K562 (cell line): Measurements from ENCODE around the gene PIGC. TPM values are rescaled to one million over a fixed set of nuclear protein-coding genes. Genes with fewer than 3 reads are reported as not detected.
A peak's percentile ranks its signal among the peaks of the same experiment; 100 is the strongest.
"Not testable (repeated sequence)": the region's sequence is repeated elsewhere in the genome, so short reads cannot be mapped to it uniquely, and the experiment has no call there.

ENCODE experiments used
- ATAC-seq: fragments of 200-7000 bp; cut with Tn5 transposase; 3 replicates; pipeline ENCODE4 v1.9.1; 2020; ENCODE audit warnings: moderate library complexity
- BruUV-seq: library from RNA; stranded (reverse); fragments of 400-500 nt; replicated peaks from 2 replicates; lab custom pipeline; 2021; lab: Mats Ljungman, UMichigan
- CTCF ChIA-PET: fragments of 300-600 bp; formaldehyde crosslinking; extraction: SDS; loops from one replicate; lab custom pipeline; 2021; ENCODE audit warnings: low intra/inter-chr PET ratio; lab: Yijun Ruan, JAX
- POLR2A ChIA-PET: fragments of 300-600, 350-650 bp; sonication (Branson Sonifier 250); formaldehyde crosslinking; extraction: SDS; loops from one replicate; lab custom pipeline; 2021; ENCODE audit warnings: antibody characterized with exemption, inconsistent platforms; lab: Yijun Ruan, JAX
- DNase-seq, 4 experiments: peaks; one replicate each; pipeline versions ENCODE4 v3.0.0 to v3.0.0-alpha.2; 2011 to 2018; ENCODE audit warnings: low spot score in 3 of 4, mixed read lengths in 3 of 4; ENCODE audit errors: extremely low read depth in 1 of 4
- FAIRE-seq: peaks from 2 replicates; lab custom pipeline; 2011; peaks lifted over from hg19 to GRCh38; lab: Jason Lieb, UNC
- H2AFZ ChIP-seq: 2 replicates; pipeline ENCODE4 v1.6.0; 2011; ENCODE audit warnings: low read depth, low read length, control low read depth, inconsistent platforms
- H3K27ac ChIP-seq: fragments of 200-600 bp; 3 replicates; pipeline ENCODE4 v1.8.0; 2011; ENCODE audit warnings: low read depth, mild to moderate bottlenecking, control low read depth, inconsistent platforms, low read length, moderate library complexity, mixed read lengths; ENCODE audit errors: extremely low read depth
- H3K27me3 ChIP-seq, 2 experiments: fragments of 300-600 bp in 1 of 2; 2 replicates in 1 of 2; 3 replicates in 1 of 2; pipeline versions ENCODE4 v1.6.0 to v1.8.0; 2011; ENCODE audit warnings: inconsistent platforms in 2 of 2, low read length in 2 of 2, mild to moderate bottlenecking in 1 of 2, mixed read lengths in 1 of 2, moderate library complexity in 1 of 2; ENCODE audit not compliant: control insufficient read depth in 2 of 2, insufficient read depth in 2 of 2
- H3K36me3 ChIP-seq: fragments of 300-600 bp; 3 replicates; pipeline ENCODE4 v1.8.0; 2011; ENCODE audit warnings: mild to moderate bottlenecking, low read length, inconsistent platforms; ENCODE audit not compliant: control insufficient read depth, insufficient read depth
- H3K4me1 ChIP-seq, 2 experiments: fragments of 200-600 bp in 1 of 2; replicated peaks in 1 of 2; 2 replicates in 1 of 2; 3 replicates in 1 of 2; pipeline versions ENCODE4 v1.5.1 to v1.8.0; 2011; ENCODE audit warnings: inconsistent platforms in 2 of 2, low read length in 2 of 2, mild to moderate bottlenecking in 1 of 2, mixed read lengths in 1 of 2, moderate library complexity in 1 of 2; ENCODE audit not compliant: control insufficient read depth in 2 of 2, insufficient read depth in 2 of 2
- H3K4me2 ChIP-seq: 2 replicates; pipeline ENCODE4 v1.6.1; 2011; ENCODE audit warnings: low read length, control low read depth, inconsistent platforms, mixed read lengths; ENCODE audit not compliant: insufficient read depth
- H3K4me3 ChIP-seq: fragments of 200-600 bp; sonication (generic), shearing (Covaris generic); 2 replicates; pipeline ENCODE4 v1.5.1; 2016; ENCODE audit warnings: control low read depth, inconsistent platforms
- H3K79me2 ChIP-seq: fragments of 200-600 bp; 3 replicates; pipeline ENCODE4 v1.8.0; 2011; ENCODE audit warnings: low read length, inconsistent platforms; ENCODE audit not compliant: control insufficient read depth, insufficient read depth
- H3K9ac ChIP-seq, 2 experiments: 2 replicates each; pipeline versions ENCODE4 v1.6.0 to v1.6.1; 2011; ENCODE audit warnings: low read depth in 2 of 2, low read length in 2 of 2, control low read depth in 1 of 2, inconsistent platforms in 1 of 2, mild to moderate bottlenecking in 1 of 2, mixed read lengths in 1 of 2; ENCODE audit not compliant: insufficient read depth in 1 of 2
- H3K9me1 ChIP-seq: one replicate; pipeline ENCODE4 v1.6.0; 2011; ENCODE audit warnings: inconsistent platforms, mild to moderate bottlenecking, low read length, moderate library complexity; ENCODE audit not compliant: control insufficient read depth, insufficient read depth
- H3K9me3 ChIP-seq: replicated peaks from 2 replicates; pipeline ENCODE4 v1.5.1; 2011; ENCODE audit warnings: low read depth, low read length, inconsistent platforms; ENCODE audit not compliant: control insufficient read depth, insufficient read depth
- H4K20me1 ChIP-seq: replicated peaks from 2 replicates; pipeline ENCODE4 v1.6.1; 2011; ENCODE audit warnings: low read length, inconsistent platforms, mixed read lengths; ENCODE audit not compliant: control insufficient read depth, insufficient read depth
- BCL6 ChIP-seq: fragments of 250-450 bp; sonication (Bioruptor Pico); IDR thresholded peaks from 2 replicates; pipeline ENCODE4 v1.4.0; 2020
- BCOR ChIP-seq: fragments of 450-650 bp; IDR thresholded peaks from 2 replicates; pipeline ENCODE4 v1.6.1; 2016
- ETV5 ChIP-seq: sonication (generic); formaldehyde crosslinking; IDR thresholded peaks from 2 replicates; pipeline ENCODE4 v1.4.0; 2020; ENCODE audit warnings: low read depth, mild to moderate bottlenecking, missing genetic modification reagents
- FOXA3 ChIP-seq, 2 experiments: fragments of 450-650 bp in 1 of 2; sonication (generic) in 1 of 2; formaldehyde crosslinking; IDR thresholded peaks in 1 of 2; conservative IDR thresholded peaks in 1 of 2; 2 replicates each; pipeline versions ENCODE4 v1.4.0 to v1.8.0; 2020 to 2022; ENCODE audit warnings: mild to moderate bottlenecking in 2 of 2, missing genetic modification reagents in 1 of 2
- FOXJ2 ChIP-seq: fragments of 200-800 bp; sonication (Bioruptor generic); IDR thresholded peaks from 2 replicates; pipeline ENCODE4 v1.6.1; 2016; ENCODE audit warnings: missing genetic modification characterization, missing compliant biosample characterization
- ZNF146 ChIP-seq: IDR thresholded peaks from one replicate; pipeline ENCODE4 v1.6.1; 2018; ENCODE audit warnings: missing compliant biosample characterization; ENCODE audit not compliant: unreplicated experiment
- WGBS: fragments of 100-300 bp; shearing (Covaris generic); methylation state at CpG from one replicate; pipeline ENCODE4 v1.1.6; 2016; ENCODE audit warnings: low coverage, mixed read lengths; ENCODE audit not compliant: insufficient coverage; ENCODE audit errors: missing lambda C conversion rate; 5-methylcytosine and 5-hydroxymethylcytosine counted together
- in situ Hi-C: fragments of 300-500 bp; cut with MboI; formaldehyde crosslinking; loops from 4 replicates; pipeline ENCODE4 v1.15.0; 2018; ENCODE audit warnings: inconsistent platforms, mixed read lengths
- intact Hi-C: fragments of 100-400 bp; cut with micrococcal nuclease; formaldehyde crosslinking; loops from 2 replicates; pipeline ENCODE4 v1.14.2; 2022
- polyA plus RNA-seq, 8 experiments: library from polyadenylated mRNA; depleted of rRNA in 4 of 8; stranded (reverse) in 5 of 8; unstranded in 3 of 8; fragments of >200 nt; fragmentation: Nextera tagmentation in 2 of 8; fragmentation: Illumina TruSeq in 1 of 8; extraction: Ambion mirVana in 2 of 8; extraction: Trizol in 1 of 8; gene quantifications; 2 replicates each; pipeline versions ENCODE4 v1.2.1 to v1.2.3, GENCODE V29; 2011 to 2014; ENCODE audit warnings: inconsistent platforms in 1 of 8, missing spikeins in 1 of 8
- total RNA-seq, 7 experiments: library from RNA; depleted of rRNA in 6 of 7; stranded (reverse); fragments of >200 nt in 6 of 7; fragmentation: Illumina TruSeq in 2 of 7; extraction: Trizol in 2 of 7; gene quantifications; 2 replicates each; pipeline versions ENCODE4 v1.2.1 to v1.2.3, GENCODE V29; 2011 to 2021; ENCODE audit warnings: low replicate concordance in 1 of 7

Gene PIGC
- total and polyA plus RNA-seq, 9 of the 15 experiments (the other 6 are each of a cell fraction or from before 2014, with no cell fraction given) = 30.5 to 97.9 (median 54.7) TPM

DNA sequence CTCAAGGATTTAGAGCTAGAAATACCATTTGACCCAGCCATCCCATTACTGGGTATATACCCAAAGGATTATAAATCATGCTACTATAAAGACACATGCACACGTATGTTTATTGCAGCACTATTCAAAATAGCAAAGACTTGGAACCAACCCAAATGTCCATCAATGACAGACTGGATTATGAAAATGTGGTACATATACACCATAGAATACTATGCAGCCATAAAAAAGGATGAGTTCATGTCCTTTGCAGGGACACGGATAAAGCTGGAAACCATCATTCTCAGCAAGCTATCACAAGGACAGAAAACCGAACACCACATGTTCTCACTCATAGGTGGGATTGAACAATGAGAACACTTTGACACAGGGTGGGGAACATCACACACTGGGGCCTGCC lies 6.7 kb downstream of the PIGC start:
- H3K4me2 ChIP-seq, ATAC-seq, intact Hi-C loops, BruUV-seq, H2AFZ ChIP-seq, FAIRE-seq, H3K9me3 ChIP-seq, DNase-seq, in situ Hi-C loops, H4K20me1 ChIP-seq, H3K4me3 ChIP-seq, CTCF ChIA-PET, H3K9ac ChIP-seq, POLR2A ChIA-PET, H3K27ac ChIP-seq, H3K27me3 ChIP-seq, H3K9me1 ChIP-seq: not testable (repeated sequence)
- TF ChIP-seq BCOR (peak; percentile 44; the same call in 1 of the 2 replicates), ZNF146 (peak; percentile 94)
- WGBS = 39% methylated on average over 3 of the region's 3 CpGs
- Histone ChIP-seq H3K36me3 (peaks cover 21% of the 10 kb centered on the region; the same call in 2 of the 3 replicates), H3K4me1 (peaks cover 6 to 20% of the 10 kb centered on the region in 2 experiments), H3K79me2 (peaks cover 21% of the 10 kb centered on the region)

DNA sequence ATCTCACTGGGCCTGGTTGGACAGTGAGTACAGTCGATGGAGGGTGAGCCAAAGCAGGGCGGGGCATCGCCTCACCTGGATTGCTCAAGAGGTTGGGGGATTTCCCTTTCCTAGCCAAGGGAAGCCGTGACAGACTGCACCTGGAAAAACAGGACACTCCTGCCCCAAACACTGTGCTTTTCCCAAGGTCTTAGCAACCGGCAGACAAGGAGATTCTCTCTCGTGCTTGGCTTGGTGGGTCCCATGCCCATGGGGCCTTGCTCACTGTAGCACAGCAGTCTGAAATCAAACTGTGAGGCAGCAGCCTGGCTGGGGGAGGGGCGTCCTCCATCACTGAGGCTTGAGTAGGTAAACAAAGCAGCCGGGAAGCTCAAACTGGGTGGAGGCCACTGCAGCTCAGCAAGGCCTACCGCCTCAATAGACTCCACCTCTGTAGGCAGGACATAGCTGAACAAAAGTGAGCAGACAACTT lies 12.1 kb downstream of the PIGC start:
- in situ Hi-C loops = no loop called here
- H3K27me3 ChIP-seq = no peaks in the 10 kb centered on the region
- H3K4me2 ChIP-seq = peak overlapping the region; percentile 4; the same call in 1 of the 2 replicates
- no peak; the same call in 1 of the 3 replicates for ATAC-seq
- BruUV-seq = no TSS peak
- no peak for FAIRE-seq
- POLR2A ChIA-PET = interaction anchor here (1.1 to 1.9 kb wide), 3 partner anchors 9 to 11 kb away, joined by 3 to 7 read pairs (median 3); partner anchors contain the start of gene C1orf105
- peak overlapping the region in 1 of 2 experiments; percentile 2; a peak in 1 of 4 replicates for H3K9ac ChIP-seq
- H4K20me1 ChIP-seq = no peaks in the 10 kb centered on the region
- 43% methylated on average over 9 of the region's 9 CpGs for WGBS
- CTCF ChIA-PET = interaction anchor here (0.6 to 0.7 kb wide), 2 partner anchors 34 to 631 kb away, joined by 3 read pairs; no protein-coding TSS in a partner anchor
- no peaks in the 10 kb centered on the region for H3K9me1 ChIP-seq
- no peak overlapping the region for H3K27ac ChIP-seq
- peaks cover 0 to 6% of the 10 kb centered on the region in 2 experiments; a peak in 1 of 5 replicates for H3K4me1 ChIP-seq
- intact Hi-C loops = no loop called here
- peak overlapping the region; percentile 14; the same call in 1 of the 2 replicates for H2AFZ ChIP-seq
- TF ChIP-seq FOXA3 (CRISPR knock-in tag; conservative IDR thresholded peaks at IDR 0.05 in 1 of 2, IDR thresholded peaks at IDR 0.05 in 1 of 2) (peak in 1 of 2 experiments; percentile 50; a peak in 1 of 4 replicates), BCL6 (CRISPR knock-in tag) (no peak), FOXJ2 (tag) (peak; percentile 33; the same call in 1 of the 2 replicates), ETV5 (CRISPR knock-in tag) (no peak)
- H3K4me3 ChIP-seq = no peak overlapping the region
- DNase-seq = peak in 1 of 4 experiments; percentile 43
- H3K9me3 ChIP-seq = no peaks in the 10 kb centered on the region
- no peaks in the 10 kb centered on the region for H3K36me3 ChIP-seq
- H3K79me2 ChIP-seq = no peaks in the 10 kb centered on the region
